Caco-2 (cell line): Measurements from ENCODE around the gene BIRC3. TPM values are rescaled to one million over a fixed set of nuclear protein-coding genes. Genes with fewer than 3 reads are reported as not detected.
A peak's percentile ranks its signal among the peaks of the same experiment; 100 is the strongest.

Experiments used
- BruUV-seq: library from RNA; stranded (reverse); fragments of 400-500 nt; replicated peaks from 2 replicates; lab custom pipeline; 2021; lab: Mats Ljungman, UMichigan
- CTCF ChIA-PET: fragments of 300-600 bp; sonication (Branson Sonifier 250); formaldehyde crosslinking; loops from one replicate; lab custom pipeline; 2022; ENCODE audit warnings: antibody characterized with exemption; lab: Charles Lee
- POLR2A ChIA-PET: fragments of 300-600 bp; sonication (Branson Sonifier 250); formaldehyde crosslinking; loops from one replicate; lab custom pipeline; 2022; ENCODE audit warnings: antibody characterized with exemption; lab: Charles Lee
- DNase-seq, 2 experiments: peaks; one replicate each; pipeline versions ENCODE4 v3.0.0 to v3.0.0-alpha.2; 2020 to 2022
- H3K27me3 ChIP-seq: replicated peaks from 2 replicates; pipeline ENCODE4 v1.6.0; 2011; ENCODE audit warnings: low read length; ENCODE audit not compliant: control insufficient read depth, insufficient read depth
- H3K36me3 ChIP-seq: 2 replicates; pipeline ENCODE4 v1.5.1; 2011; ENCODE audit warnings: low read length; ENCODE audit not compliant: control insufficient read depth, insufficient read depth
- H3K4me1 ChIP-seq: fragments of 250-450 bp; sonication (Bioruptor Pico); 2 replicates; pipeline ENCODE4 v1.5.1; 2020; ENCODE audit warnings: mild to moderate bottlenecking
- H3K4me3 ChIP-seq: 2 replicates; pipeline ENCODE4 v1.5.1; 2011; ENCODE audit warnings: low read depth, mild to moderate bottlenecking, control low read depth, low read length
- H3K9me3 ChIP-seq: fragments of 250-450 bp; sonication (Bioruptor Pico); 2 replicates; pipeline ENCODE4 v1.5.1; 2020; ENCODE audit warnings: mild to moderate bottlenecking, moderate library complexity
- H3K27ac Mint-ChIP-seq: one replicate; pipeline ENCODE4 v1.8.0; 2022; ENCODE audit warnings: mixed read lengths; ENCODE audit not compliant: unreplicated experiment
- H3K27me3 Mint-ChIP-seq: one replicate; pipeline ENCODE4 v1.8.0; 2022; ENCODE audit warnings: mixed read lengths; ENCODE audit not compliant: insufficient read depth, unreplicated experiment
- H3K36me3 Mint-ChIP-seq: one replicate; pipeline ENCODE4 v1.8.0; 2022; ENCODE audit warnings: mild to moderate bottlenecking, mixed read lengths; ENCODE audit not compliant: insufficient read depth, unreplicated experiment
- H3K4me1 Mint-ChIP-seq: one replicate; pipeline ENCODE4 v1.8.0; 2022; ENCODE audit warnings: low read depth, mixed read lengths; ENCODE audit not compliant: unreplicated experiment
- H3K4me3 Mint-ChIP-seq: one replicate; pipeline ENCODE4 v1.8.0; 2022; ENCODE audit warnings: mild to moderate bottlenecking, moderate library complexity, mixed read lengths; ENCODE audit not compliant: unreplicated experiment
- H3K9me3 Mint-ChIP-seq: one replicate; pipeline ENCODE4 v1.8.0; 2022; ENCODE audit warnings: mixed read lengths; ENCODE audit not compliant: unreplicated experiment
- intact Hi-C: fragments of 100-400 bp; cut with micrococcal nuclease; formaldehyde crosslinking; loops from one replicate; pipeline ENCODE4 v1.10.0; 2022; ENCODE audit not compliant: unreplicated experiment
- total RNA-seq: library from RNA; stranded (reverse); gene quantifications from 2 replicates; pipeline ENCODE4 v1.2.3, GENCODE V29; 2022
- TF ChIP-seq, protein P1 (sequence below), 2 experiments: fragments of 200-600 bp in 1 of 2; IDR thresholded peaks; 1 replicate in 1 of 2; 2 replicates in 1 of 2; pipeline versions ENCODE4 v1.5.1 to v1.8.0; 2011 to 2022; ENCODE audit warnings: antibody characterized with exemption in 1 of 2, control low read depth in 1 of 2, inconsistent platforms in 1 of 2, low read depth in 1 of 2, low read length in 1 of 2, mild to moderate bottlenecking in 1 of 2, moderate library complexity in 1 of 2; ENCODE audit not compliant: insufficient read depth in 1 of 2, severe bottlenecking in 1 of 2, unreplicated experiment in 1 of 2

BIRC3 gene
- total RNA-seq, 1 experiment from 2014 or later, result 1.4 TPM

DNA sequence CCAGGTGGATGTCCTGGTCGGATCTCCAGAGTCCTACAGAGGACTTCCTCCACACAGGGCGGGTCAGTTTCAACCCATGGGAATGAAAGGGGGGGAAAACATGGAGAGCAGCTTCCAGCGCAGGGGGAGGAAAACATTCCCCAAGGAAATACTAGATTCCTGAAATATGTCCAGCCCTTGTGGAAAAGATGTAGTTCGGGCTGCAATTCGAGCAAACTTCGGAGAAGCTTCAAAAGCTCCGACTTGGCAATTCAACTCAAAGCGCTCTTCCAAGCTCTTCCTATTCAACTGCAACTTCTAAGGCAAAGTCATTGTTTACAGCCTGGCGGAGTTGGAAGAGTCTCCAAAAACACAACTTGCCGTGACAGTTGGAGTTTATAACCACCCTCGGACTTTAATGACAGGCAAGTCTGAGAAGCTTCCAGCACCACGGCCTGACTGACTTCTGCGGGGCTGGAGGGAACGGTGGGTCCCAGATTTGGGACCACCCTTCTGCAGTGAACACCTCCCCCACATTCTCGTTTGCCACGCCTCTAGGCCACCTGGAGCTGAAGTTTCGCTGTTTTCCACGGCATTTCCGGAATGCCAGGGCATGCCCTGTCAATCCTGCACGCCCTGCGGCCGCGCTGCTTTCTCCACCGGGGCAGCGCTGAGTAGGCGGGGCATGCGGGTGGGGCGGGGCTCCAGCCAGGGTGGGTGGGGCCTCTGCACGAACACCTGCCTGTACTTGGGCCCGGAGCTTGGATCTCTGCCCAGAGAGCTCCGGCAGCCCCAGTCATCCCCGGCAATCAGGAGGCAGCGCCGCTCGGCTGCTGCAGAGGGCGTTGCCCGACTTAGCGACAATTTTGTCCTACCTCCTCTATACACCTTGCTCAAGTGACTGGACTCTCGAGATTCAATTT, 49.0 kb upstream of the BIRC3 start:
- Histone ChIP-seq H3K36me3 (no peaks in the 10 kb centered on the region), H3K4me1 (peaks cover 32% of the 10 kb centered on the region), H3K9me3 (no peaks in the 10 kb centered on the region), H3K27me3 (no peaks in the 10 kb centered on the region), H3K4me3 (peak overlapping the region; percentile 67)
- H3K9me3 Mint-ChIP-seq, result no peaks in the 10 kb centered on the region
- H3K4me3 Mint-ChIP-seq, result peak overlapping the region; percentile 90
- peak; percentile 97 to 98 for DNase-seq
- H3K27me3 Mint-ChIP-seq, result no peaks in the 10 kb centered on the region
- BruUV-seq, result TSS peak; percentile 69
- peak overlapping the region; percentile 79 for H3K27ac Mint-ChIP-seq
- intact Hi-C loops, result loop anchor here (1.0 to 5.0 kb wide), 6 partner anchors 18 to 356 kb away; partner anchors contain the start of gene CFAP300
- peaks cover 10% of the 10 kb centered on the region for H3K36me3 Mint-ChIP-seq
- peaks cover 33% of the 10 kb centered on the region for H3K4me1 Mint-ChIP-seq
- TF ChIP-seq, protein P1, sequence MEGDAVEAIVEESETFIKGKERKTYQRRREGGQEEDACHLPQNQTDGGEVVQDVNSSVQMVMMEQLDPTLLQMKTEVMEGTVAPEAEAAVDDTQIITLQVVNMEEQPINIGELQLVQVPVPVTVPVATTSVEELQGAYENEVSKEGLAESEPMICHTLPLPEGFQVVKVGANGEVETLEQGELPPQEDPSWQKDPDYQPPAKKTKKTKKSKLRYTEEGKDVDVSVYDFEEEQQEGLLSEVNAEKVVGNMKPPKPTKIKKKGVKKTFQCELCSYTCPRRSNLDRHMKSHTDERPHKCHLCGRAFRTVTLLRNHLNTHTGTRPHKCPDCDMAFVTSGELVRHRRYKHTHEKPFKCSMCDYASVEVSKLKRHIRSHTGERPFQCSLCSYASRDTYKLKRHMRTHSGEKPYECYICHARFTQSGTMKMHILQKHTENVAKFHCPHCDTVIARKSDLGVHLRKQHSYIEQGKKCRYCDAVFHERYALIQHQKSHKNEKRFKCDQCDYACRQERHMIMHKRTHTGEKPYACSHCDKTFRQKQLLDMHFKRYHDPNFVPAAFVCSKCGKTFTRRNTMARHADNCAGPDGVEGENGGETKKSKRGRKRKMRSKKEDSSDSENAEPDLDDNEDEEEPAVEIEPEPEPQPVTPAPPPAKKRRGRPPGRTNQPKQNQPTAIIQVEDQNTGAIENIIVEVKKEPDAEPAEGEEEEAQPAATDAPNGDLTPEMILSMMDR (IDR thresholded peaks at IDR 0.05; ENCODE audit: insufficient read depth in 1 of 2, low read depth in 1 of 2, low read length in 1 of 2, severe bottlenecking in 1 of 2, unreplicated experiment in 1 of 2), result peak; percentile 61 to 97
- ChIA-PET CTCF (interaction anchor here (0.5 to 2.6 kb wide), 40 partner anchors 8 to 839 kb away, joined by 3 to 25 read pairs (median 4); partner anchors contain the start of genes CEP126 and CFAP300), POLR2A (interaction anchor here (0.5 to 1.9 kb wide), 4 partner anchors 9 to 39 kb away, joined by 3 to 6 read pairs (median 4); no protein-coding TSS in a partner anchor)

DNA sequence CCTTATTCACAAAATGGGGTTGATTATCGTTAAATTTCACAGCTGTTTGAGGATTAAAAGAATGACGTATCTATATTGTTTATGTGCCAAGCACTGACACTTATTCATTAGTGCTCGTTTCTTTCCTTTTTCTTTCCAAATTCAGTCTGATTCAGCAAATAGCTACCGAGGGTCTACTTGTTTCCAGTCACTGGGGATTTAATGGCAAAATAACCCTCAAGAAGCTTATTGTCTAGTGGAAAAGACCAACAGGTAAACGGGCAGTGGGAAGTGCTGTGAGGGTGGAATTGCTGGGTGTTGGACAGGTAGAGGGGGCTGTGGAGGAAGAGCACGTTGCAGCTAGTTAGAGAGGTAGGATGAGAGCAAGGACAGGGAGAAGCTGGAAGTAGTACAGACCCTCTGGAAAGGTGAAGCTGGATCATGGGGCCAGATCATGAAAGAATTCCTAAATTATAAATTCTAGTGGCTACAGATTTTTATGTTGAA, 48.3 kb upstream of the BIRC3 start:
- Histone ChIP-seq H3K36me3 (no peaks in the 10 kb centered on the region), H3K9me3 (no peaks in the 10 kb centered on the region), H3K4me3 (peak overlapping the region; percentile 67), H3K4me1 (peaks cover 33% of the 10 kb centered on the region), H3K27me3 (no peaks in the 10 kb centered on the region)
- Mint-ChIP-seq H3K27me3 (no peaks in the 10 kb centered on the region), H3K4me3 (peak overlapping the region; percentile 90), H3K36me3 (peaks cover 10% of the 10 kb centered on the region), H3K27ac (peak overlapping the region; percentile 79), H3K4me1 (peaks cover 33% of the 10 kb centered on the region), H3K9me3 (no peaks in the 10 kb centered on the region)
- intact Hi-C loops, result loop anchor here (1.0 to 5.0 kb wide), 7 partner anchors 17 to 356 kb away; partner anchors contain the start of gene CFAP300
- POLR2A ChIA-PET, result interaction anchor here (1.0 to 1.9 kb wide), 3 partner anchors 10 to 40 kb away, joined by 3 to 6 read pairs (median 5); no protein-coding TSS in a partner anchor
- no TSS peak for BruUV-seq
- TF ChIP-seq, protein P1 (IDR thresholded peaks at IDR 0.05; ENCODE audit: insufficient read depth in 1 of 2, low read depth in 1 of 2, low read length in 1 of 2, severe bottlenecking in 1 of 2, unreplicated experiment in 1 of 2), result peak; percentile 19 to 44
- CTCF ChIA-PET, result interaction anchor here (0.5 to 2.6 kb wide), 32 partner anchors 9 to 840 kb away, joined by 3 to 25 read pairs (median 5); partner anchors contain the start of genes CEP126 and CFAP300
- DNase-seq, result peak in 1 of 2 experiments; percentile 43

DNA sequence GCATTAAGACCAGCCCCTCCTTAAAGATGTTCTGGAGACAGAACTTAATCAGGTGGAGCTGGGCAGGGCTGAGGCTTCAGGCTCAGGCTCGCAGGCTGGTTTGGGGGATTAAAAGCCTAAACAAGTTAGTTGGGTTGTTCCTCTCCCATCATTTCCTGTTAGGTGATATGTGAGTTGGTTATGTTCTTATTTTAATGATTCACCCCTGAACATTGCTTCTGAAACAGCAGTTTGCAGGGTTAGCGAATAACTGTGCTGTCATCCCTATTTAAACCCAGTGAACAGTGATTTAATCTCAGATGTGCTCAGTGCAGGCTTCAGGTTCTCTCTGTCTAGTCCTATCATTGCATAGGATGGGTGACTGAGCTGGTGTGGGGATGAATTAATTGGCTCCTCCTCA, 47.4 kb upstream of the BIRC3 start:
- BruUV-seq, result no TSS peak
- Histone ChIP-seq H3K4me3 (no peak overlapping the region), H3K4me1 (peaks cover 33% of the 10 kb centered on the region), H3K9me3 (no peaks in the 10 kb centered on the region), H3K36me3 (no peaks in the 10 kb centered on the region), H3K27me3 (no peaks in the 10 kb centered on the region)
- no peak for DNase-seq
- H3K27ac Mint-ChIP-seq, result no peak overlapping the region
- CTCF ChIA-PET, result interaction anchor here (0.7 to 2.2 kb wide), 5 partner anchors 10 to 409 kb away, joined by 3 to 15 read pairs (median 6); no protein-coding TSS in a partner anchor
- TF ChIP-seq, protein P1 (IDR thresholded peaks at IDR 0.05; ENCODE audit: insufficient read depth in 1 of 2, low read depth in 1 of 2, low read length in 1 of 2, severe bottlenecking in 1 of 2, unreplicated experiment in 1 of 2), result no peak
- H3K4me1 Mint-ChIP-seq, result peaks cover 33% of the 10 kb centered on the region
- no peaks in the 10 kb centered on the region for H3K27me3 Mint-ChIP-seq
- intact Hi-C loops, result loop anchor here (1.0 to 5.0 kb wide), 3 partner anchors 33 to 357 kb away; partner anchors contain the start of gene CFAP300
- POLR2A ChIA-PET, result no interaction called here
- no peak overlapping the region for H3K4me3 Mint-ChIP-seq
- H3K36me3 Mint-ChIP-seq, result peaks cover 10% of the 10 kb centered on the region
- H3K9me3 Mint-ChIP-seq, result no peaks in the 10 kb centered on the region
